K562 (cell line): ENCODE results near the gene WASL. TPM values are rescaled to one million over a fixed set of nuclear protein-coding genes. Genes with fewer than 3 reads are reported as not detected.
A peak's percentile ranks its signal among the peaks of the same experiment; 100 is the strongest.

Experiments used
- ARID2 ChIP-seq: fragments of 450-650 bp; IDR thresholded peaks from 2 replicates; pipeline ENCODE4 v1.6.1; 2017; ENCODE audit warnings: antibody characterized with exemption, mild to moderate bottlenecking
- CBX5 ChIP-seq: IDR thresholded peaks from 2 replicates; pipeline ENCODE4 v1.6.1; 2014; ENCODE audit warnings: low read depth, borderline replicate concordance
- CEBPB ChIP-seq: fragments of 450-650 bp; IDR thresholded peaks from 2 replicates; pipeline ENCODE4 v1.6.1; 2016; ENCODE audit warnings: missing genetic modification characterization, missing compliant biosample characterization
- DPF2 ChIP-seq: fragments of 450-650 bp; IDR thresholded peaks from 2 replicates; pipeline ENCODE4 v1.6.1; 2016
- GABPB1 ChIP-seq: sonication (generic); formaldehyde crosslinking; IDR thresholded peaks from 2 replicates; pipeline ENCODE4 v1.8.0; 2022; ENCODE audit warnings: mild to moderate bottlenecking, missing genetic modification reagents
- MAFG ChIP-seq: fragments of 450-650 bp; conservative IDR thresholded peaks from 2 replicates; pipeline ENCODE4 v1.6.1; 2016; ENCODE audit warnings: missing genetic modification characterization, missing compliant biosample characterization
- MECOM ChIP-seq: fragments of 250-450 bp; sonication (Bioruptor Pico); IDR thresholded peaks from 2 replicates; pipeline ENCODE4 v1.8.0; 2022; ENCODE audit warnings: inconsistent platforms
- MITF ChIP-seq: IDR thresholded peaks from 2 replicates; pipeline ENCODE4 v1.6.1; 2014; ENCODE audit warnings: antibody characterized with exemption
- MNT ChIP-seq, 2 experiments: fragments of 450-650 bp; conservative IDR thresholded peaks; 2 replicates each; pipeline ENCODE4 v1.6.1; 2017; ENCODE audit warnings: mild to moderate bottlenecking in 2 of 2, moderate library complexity in 2 of 2
- NBN ChIP-seq: fragments of 450-650 bp; IDR thresholded peaks from 2 replicates; pipeline ENCODE4 v1.6.1; 2016; ENCODE audit warnings: low read depth, mild to moderate bottlenecking
- NCOR1 ChIP-seq: fragments of 450-650 bp; IDR thresholded peaks from 2 replicates; pipeline ENCODE4 v1.6.1; 2016; ENCODE audit warnings: mild to moderate bottlenecking, moderate library complexity
- POLR2A ChIP-seq: fragments of 450-650 bp; conservative IDR thresholded peaks from 2 replicates; pipeline ENCODE4 v1.6.1; 2016
- SMARCA4 ChIP-seq: fragments of 450-650 bp; IDR thresholded peaks from 2 replicates; pipeline ENCODE4 v1.6.1; 2016
- SRSF9 ChIP-seq: fragments of 200-400 bp; formaldehyde crosslinking; IDR thresholded peaks from 2 replicates; pipeline ENCODE4 v1.6.1; 2017; ENCODE audit warnings: low read depth, low read length, borderline replicate concordance
- TAL1 ChIP-seq: fragments of 450-650 bp; IDR thresholded peaks from 2 replicates; pipeline ENCODE4 v1.6.1; 2016; ENCODE audit warnings: mild to moderate bottlenecking
- TOE1 ChIP-seq, 2 experiments: fragments of 450-650 bp in 1 of 2; sonication (generic) in 1 of 2; formaldehyde crosslinking in 1 of 2; IDR thresholded peaks; 2 replicates each; pipeline versions ENCODE4 v1.7.1 to v1.8.0; 2016 to 2022; ENCODE audit warnings: borderline replicate concordance in 2 of 2, mild to moderate bottlenecking in 2 of 2, antibody characterized with exemption in 1 of 2, inconsistent platforms in 1 of 2, low read depth in 1 of 2, missing genetic modification reagents in 1 of 2, moderate library complexity in 1 of 2
- ZNF140 ChIP-seq: fragments of 250-450 bp; sonication (Bioruptor Pico); IDR thresholded peaks from 2 replicates; pipeline ENCODE4 v1.8.0; 2021; ENCODE audit warnings: moderate library complexity, mild to moderate bottlenecking, inconsistent platforms
- ZNF239 ChIP-seq: fragments of 250-450 bp; sonication (Bioruptor Pico); IDR thresholded peaks from 2 replicates; pipeline ENCODE4 v1.4.0; 2020; ENCODE audit warnings: mild to moderate bottlenecking
- ZNF318 ChIP-seq, 2 experiments: fragments of 450-650 bp; IDR thresholded peaks; 2 replicates each; pipeline ENCODE4 v1.6.1; 2016; ENCODE audit warnings: mild to moderate bottlenecking in 2 of 2, borderline replicate concordance in 1 of 2, low read depth in 1 of 2, moderate library complexity in 1 of 2
- polyA plus RNA-seq, 8 experiments: library from polyadenylated mRNA; depleted of rRNA in 4 of 8; stranded (reverse) in 5 of 8; unstranded in 3 of 8; fragments of >200 nt; fragmentation: Nextera tagmentation in 2 of 8; fragmentation: Illumina TruSeq in 1 of 8; extraction: Ambion mirVana in 2 of 8; extraction: Trizol in 1 of 8; gene quantifications; 2 replicates each; pipeline versions ENCODE4 v1.2.1 to v1.2.3, GENCODE V29; 2011 to 2014; ENCODE audit warnings: inconsistent platforms in 1 of 8, missing spikeins in 1 of 8
- total RNA-seq, 7 experiments: library from RNA; depleted of rRNA in 6 of 7; stranded (reverse); fragments of >200 nt in 6 of 7; fragmentation: Illumina TruSeq in 2 of 7; extraction: Trizol in 2 of 7; gene quantifications; 2 replicates each; pipeline versions ENCODE4 v1.2.1 to v1.2.3, GENCODE V29; 2011 to 2021; ENCODE audit warnings: low replicate concordance in 1 of 7

Gene WASL
- total and polyA plus RNA-seq, 9 of the 15 experiments (the other 6 are each of a cell fraction or from before 2014, with no cell fraction given): 3.2 to 13.9 (median 8.3) TPM

GRCh38 chr7:123719197-123719721 is 29.5 kb downstream of the WASL start (continued):
- TF ChIP-seq ZNF239 (CRISPR knock-in tag): no peak
- TF ChIP-seq SMARCA4: peak; percentile 33
- 0 out of 2 replicates have a peak, but pooled peaks have one; percentile 5 for TF ChIP-seq NCOR1
- TF ChIP-seq SRSF9: no peak
- TF ChIP-seq CEBPB: peak; percentile 83
- no peak for TF ChIP-seq ZNF318 (IDR thresholded peaks at IDR 0.05; ENCODE audit: borderline replicate concordance in 1 of 2, low read depth in 1 of 2)
- TF ChIP-seq NBN: no peak
- peak in 1 of 2 experiments; percentile 34; a peak in 1 of 4 replicates for TF ChIP-seq MNT (conservative IDR thresholded peaks at IDR 0.05)
- no peak for TF ChIP-seq CBX5
- no peak for TF ChIP-seq GABPB1 (CRISPR knock-in tag)
- no peak for TF ChIP-seq ARID2
- TF ChIP-seq MAFG (tag): peak; percentile 74
- no peak for TF ChIP-seq POLR2A
- 0 out of 2 replicates have a peak, but pooled peaks have one; percentile 8 for TF ChIP-seq MECOM
- TF ChIP-seq TOE1 (IDR thresholded peaks at IDR 0.05; ENCODE audit: borderline replicate concordance): 0 out of 2 replicates have a peak, but pooled peaks have one; percentile 21
- no peak for TF ChIP-seq TOE1 (CRISPR knock-in tag; IDR thresholded peaks at IDR 0.05; ENCODE audit: borderline replicate concordance, low read depth)
- TF ChIP-seq DPF2: peak; percentile 51; the same call in 1 of the 2 replicates
- TF ChIP-seq ZNF140: no peak
- TF ChIP-seq TAL1: peak; percentile 31; the same call in 1 of the 2 replicates
- TF ChIP-seq MITF: peak; percentile 28; the same call in 1 of the 2 replicates
